ENCODE results near the gene AGXT2.
A peak's percentile ranks its signal among the peaks of the same experiment; 100 is the strongest.
"Not testable (repeated sequence)": the region's sequence is repeated elsewhere in the genome, so short reads cannot be mapped to it uniquely, and the experiment has no call there.

AGXT2 gene

DNA sequence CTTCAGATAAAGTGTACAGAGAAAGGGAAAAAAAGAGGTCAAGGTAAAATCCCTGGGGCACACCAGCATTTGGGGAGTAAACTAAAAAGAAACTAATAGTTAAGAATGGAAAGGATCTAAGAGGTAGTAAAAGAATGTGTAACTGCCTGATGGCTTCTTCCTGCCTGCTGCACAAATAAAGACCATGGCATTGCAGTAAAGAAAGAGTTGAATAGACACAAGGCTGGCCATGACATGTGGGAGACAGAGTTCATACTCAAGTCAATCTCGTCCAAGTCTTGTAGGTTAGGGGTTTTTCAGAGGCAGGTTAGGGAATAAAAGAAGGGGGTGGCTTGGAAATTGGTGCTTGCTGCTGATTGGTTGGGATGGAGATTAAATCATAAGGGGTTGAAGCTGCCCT lies 60.8 kb downstream of the AGXT2 start:
- TF ChIP-seq POLR2AphosphoS5 (IDR thresholded peaks at IDR 0.05; ENCODE audit: low read depth, low read length) (no peak), TAF1 (IDR thresholded peaks at IDR 0.05; ENCODE audit: borderline replicate concordance, low read depth, low read length) (no peak), POLR2A (IDR thresholded peaks at IDR 0.05; ENCODE audit: low read depth, low read length) (no peak)
- DNase-seq (ENCODE audit: insufficient read length) (no peak), FAIRE-seq (peak; percentile 17)

DNA sequence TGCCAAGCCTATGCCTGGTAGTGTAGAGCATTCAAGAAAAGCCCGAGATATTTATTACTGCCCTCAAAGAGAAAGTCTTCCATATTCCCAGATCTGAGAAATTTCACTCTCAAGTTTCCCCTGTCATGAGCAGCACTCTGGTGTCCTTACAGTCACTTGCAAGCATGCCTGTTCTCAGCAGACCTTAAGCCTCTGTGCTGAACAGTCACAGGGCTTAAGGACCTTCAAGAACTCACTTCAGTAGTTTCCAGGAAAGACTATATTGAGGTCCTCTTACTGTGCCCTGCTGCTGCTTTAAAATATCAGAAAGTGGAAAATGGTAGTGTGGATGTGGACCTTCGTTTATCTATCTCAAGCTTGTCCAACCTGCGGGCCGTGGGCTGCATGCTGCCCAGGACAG lies 64.9 kb downstream of the AGXT2 start:
- DNase-seq (ENCODE audit: insufficient read length) (no peak), FAIRE-seq (no peak)
- TF ChIP-seq TAF1 (IDR thresholded peaks at IDR 0.05; ENCODE audit: borderline replicate concordance, low read depth, low read length) = no peak
- TF ChIP-seq POLR2A (IDR thresholded peaks at IDR 0.05; ENCODE audit: low read depth, low read length) = no peak

GRCh38 chr5:34978681-34979080 lies 69.1 kb downstream of the AGXT2 start:
- TF ChIP-seq POLR2A (IDR thresholded peaks at IDR 0.05; ENCODE audit: low read depth, low read length) = no peak
- TF ChIP-seq TAF1 (IDR thresholded peaks at IDR 0.05; ENCODE audit: borderline replicate concordance, low read depth, low read length) = no peak
- no peak for TF ChIP-seq POLR2AphosphoS5 (IDR thresholded peaks at IDR 0.05; ENCODE audit: low read depth, low read length)
- FAIRE-seq (no peak), DNase-seq (ENCODE audit: insufficient read length) (no peak)

DNA sequence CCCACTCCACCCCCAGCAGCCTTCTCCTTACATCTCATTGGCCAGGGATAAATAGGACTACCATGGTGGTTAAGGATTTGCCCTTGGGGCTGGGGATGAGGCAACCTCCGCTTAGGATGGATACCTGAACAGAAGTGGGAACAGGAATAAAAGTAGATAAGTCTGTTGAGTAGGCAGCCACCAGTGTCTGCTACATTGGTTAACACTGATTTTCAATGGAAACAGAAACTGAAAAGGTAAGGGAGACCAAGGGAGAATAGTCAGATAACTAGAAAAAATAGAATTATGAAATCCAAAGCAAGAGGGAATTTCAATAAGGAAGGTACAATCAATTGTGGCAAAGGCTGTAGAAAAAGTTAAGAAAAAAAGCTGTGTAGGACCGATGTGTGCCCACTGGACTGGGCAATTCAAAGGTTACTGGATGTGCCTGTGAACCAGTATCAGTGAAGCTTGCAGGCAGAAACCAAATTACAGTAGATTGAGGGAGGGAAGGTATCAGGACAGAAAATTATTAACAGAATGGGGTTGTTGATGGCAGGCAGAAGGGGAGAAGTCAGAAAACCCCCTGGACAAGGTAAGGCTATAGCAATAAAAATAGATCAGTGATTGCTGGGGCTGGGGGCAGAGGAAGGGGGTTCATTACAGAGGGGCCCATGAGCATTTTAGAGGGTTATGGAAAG lies 69.7 kb downstream of the AGXT2 start:
- DNase-seq (ENCODE audit: insufficient read length) = no peak
- no peak for TF ChIP-seq POLR2AphosphoS5 (IDR thresholded peaks at IDR 0.05; ENCODE audit: low read depth, low read length)
- TF ChIP-seq TAF1 (IDR thresholded peaks at IDR 0.05; ENCODE audit: borderline replicate concordance, low read depth, low read length) = no peak
- no peak for TF ChIP-seq POLR2A (IDR thresholded peaks at IDR 0.05; ENCODE audit: low read depth, low read length)
- FAIRE-seq = no peak

DNA sequence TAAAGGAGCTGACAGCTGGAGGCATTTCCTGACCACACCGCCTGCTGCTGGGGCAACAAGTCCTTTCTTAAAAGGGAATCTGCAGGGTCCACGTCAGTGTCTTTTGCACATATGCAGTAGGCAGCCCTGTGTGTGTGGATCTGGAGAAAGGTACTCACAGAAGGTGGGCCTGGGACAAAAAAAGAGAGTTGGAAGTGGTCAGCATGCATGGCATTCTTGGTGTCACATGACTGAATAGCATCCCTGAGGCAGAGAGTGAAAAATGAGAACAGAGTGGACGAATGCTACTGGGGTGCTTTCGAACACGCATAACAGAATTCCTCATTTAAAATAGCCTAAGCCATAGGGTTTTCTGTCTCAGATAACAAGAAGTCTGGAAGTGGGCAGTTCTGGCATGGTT lies 71.4 kb downstream of the AGXT2 start:
- TF ChIP-seq TAF1 (IDR thresholded peaks at IDR 0.05; ENCODE audit: borderline replicate concordance, low read depth, low read length) = no peak
- no peak for TF ChIP-seq POLR2A (IDR thresholded peaks at IDR 0.05; ENCODE audit: low read depth, low read length)
- no peak for TF ChIP-seq POLR2AphosphoS5 (IDR thresholded peaks at IDR 0.05; ENCODE audit: low read depth, low read length)
- DNase-seq (ENCODE audit: insufficient read length) = no peak
- no peak for FAIRE-seq

GRCh38 chr5:34971655-34972054 lies 76.1 kb downstream of the AGXT2 start:
- not testable (repeated sequence) for FAIRE-seq

DNA sequence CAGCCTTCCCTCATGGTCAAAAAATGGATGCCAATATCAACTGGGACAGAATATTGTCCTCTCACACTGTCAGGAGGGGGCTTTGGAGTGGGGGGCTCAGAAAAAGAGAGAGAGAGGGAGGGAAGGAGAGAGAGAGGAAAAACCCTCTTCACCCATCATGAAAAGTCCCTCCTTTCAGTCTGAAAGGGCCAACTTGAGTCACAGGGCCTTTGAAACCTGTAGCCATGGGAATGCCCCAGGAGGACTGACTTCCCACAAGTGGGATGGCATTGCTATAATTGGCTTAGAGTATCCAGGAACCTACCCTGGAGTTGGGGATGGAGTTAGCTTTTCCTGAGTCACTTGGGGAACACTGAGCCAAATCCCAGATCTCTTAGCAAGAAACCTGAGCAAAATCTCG lies 77.2 kb downstream of the AGXT2 start:
- TF ChIP-seq POLR2AphosphoS5 (IDR thresholded peaks at IDR 0.05; ENCODE audit: low read depth, low read length) (no peak), POLR2A (IDR thresholded peaks at IDR 0.05; ENCODE audit: low read depth, low read length) (no peak)
- DNase-seq (ENCODE audit: insufficient read length) (no peak), FAIRE-seq (no peak)

More at GRCh38 chr5:34971655-34972054, 76.1 kb downstream of the AGXT2 start:
- not testable (repeated sequence) for DNase-seq (ENCODE audit: insufficient read length)

- no peak for FAIRE-seq
Observed at GRCh38 chr5:34968258-34968657, 79.5 kb downstream of the AGXT2 start.

GRCh38 chr5:34967540-34967939 lies 80.2 kb downstream of the AGXT2 start:
- DNase-seq (ENCODE audit: insufficient read length) (no peak), FAIRE-seq (no peak)
- TF ChIP-seq TAF1 (IDR thresholded peaks at IDR 0.05; ENCODE audit: borderline replicate concordance, low read depth, low read length) = no peak

More at GRCh38 chr5:34968258-34968657, 79.5 kb downstream of the AGXT2 start:
- TF ChIP-seq POLR2A (IDR thresholded peaks at IDR 0.05; ENCODE audit: low read depth, low read length) (no peak), POLR2AphosphoS5 (IDR thresholded peaks at IDR 0.05; ENCODE audit: low read depth, low read length) (no peak), TAF1 (IDR thresholded peaks at IDR 0.05; ENCODE audit: borderline replicate concordance, low read depth, low read length) (no peak)
- DNase-seq (ENCODE audit: insufficient read length) = no peak

DNA sequence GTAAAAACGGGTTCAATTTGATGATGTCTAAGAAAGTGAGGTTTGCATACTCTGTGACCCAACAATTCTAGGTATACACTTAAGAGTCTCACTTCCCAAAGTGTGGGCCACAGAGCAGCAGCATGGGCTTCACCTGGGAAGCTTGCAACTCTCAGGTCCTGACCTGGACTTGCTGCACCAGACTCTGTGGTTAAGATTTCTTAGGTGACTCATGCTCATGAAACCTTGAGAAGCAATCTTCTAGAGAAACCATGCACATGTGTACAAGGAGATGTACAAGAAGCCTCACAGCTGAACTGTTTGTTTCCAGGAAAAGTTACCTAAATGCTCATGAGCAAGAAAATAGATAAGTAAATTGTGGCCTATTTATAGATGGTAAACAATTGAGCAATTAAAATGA lies 88.4 kb downstream of the AGXT2 start:
- FAIRE-seq = peak; percentile 51
- peak; percentile 18 for DNase-seq (ENCODE audit: insufficient read length)
- TF ChIP-seq TAF1 (IDR thresholded peaks at IDR 0.05; ENCODE audit: borderline replicate concordance, low read depth, low read length) = no peak
- no peak for TF ChIP-seq POLR2A (IDR thresholded peaks at IDR 0.05; ENCODE audit: low read depth, low read length)
- no peak for TF ChIP-seq POLR2AphosphoS5 (IDR thresholded peaks at IDR 0.05; ENCODE audit: low read depth, low read length)

DNA sequence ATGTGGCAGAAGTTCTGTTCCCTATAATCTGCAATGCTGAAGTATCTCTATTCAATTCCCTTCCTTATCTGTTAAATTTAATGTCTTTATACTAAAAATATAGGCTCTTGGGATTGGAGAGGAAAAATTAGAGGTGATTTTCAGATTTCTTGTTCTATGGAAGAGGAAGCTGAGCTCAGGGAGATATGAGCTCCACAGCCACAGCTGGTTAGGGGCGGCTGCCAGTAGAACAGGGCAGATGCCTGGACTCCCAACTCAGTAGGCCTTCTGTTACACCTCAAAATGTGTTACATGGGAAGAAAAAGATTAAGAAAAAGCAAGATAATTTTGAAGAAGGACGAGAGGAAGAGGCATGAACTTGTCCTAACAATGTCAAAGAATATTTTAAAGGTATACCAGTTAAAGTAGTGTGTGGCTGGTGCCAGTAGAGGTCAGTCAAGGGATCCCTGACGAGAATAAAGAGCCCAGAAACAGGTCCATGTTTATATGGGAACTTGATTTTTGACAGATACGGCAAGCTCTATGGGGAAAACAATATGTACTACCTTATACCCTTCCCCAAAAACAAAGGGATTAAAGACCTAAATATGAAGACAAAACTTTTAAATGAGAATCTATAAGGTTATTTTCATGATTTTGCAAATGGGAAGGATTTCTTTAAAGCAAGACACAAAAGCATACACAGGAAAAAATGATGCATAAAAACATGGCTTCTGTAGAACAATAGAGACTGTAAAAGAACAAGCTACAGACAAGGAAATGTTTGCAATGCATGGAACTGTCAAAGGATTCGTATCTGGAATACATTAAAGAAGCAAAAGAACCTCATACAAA lies 89.7 kb downstream of the AGXT2 start:
- no peak for TF ChIP-seq POLR2AphosphoS5 (IDR thresholded peaks at IDR 0.05; ENCODE audit: low read depth, low read length)
- TF ChIP-seq POLR2A (IDR thresholded peaks at IDR 0.05; ENCODE audit: low read depth, low read length) = no peak
- no peak for TF ChIP-seq TAF1 (IDR thresholded peaks at IDR 0.05; ENCODE audit: borderline replicate concordance, low read depth, low read length)
- no peak for DNase-seq (ENCODE audit: insufficient read length)
- FAIRE-seq = peak; percentile 30

- FAIRE-seq (no peak), DNase-seq (ENCODE audit: insufficient read length) (no peak)
- TF ChIP-seq POLR2A (IDR thresholded peaks at IDR 0.05; ENCODE audit: low read depth, low read length) (no peak), TAF1 (IDR thresholded peaks at IDR 0.05; ENCODE audit: borderline replicate concordance, low read depth, low read length) (no peak), POLR2AphosphoS5 (IDR thresholded peaks at IDR 0.05; ENCODE audit: low read depth, low read length) (no peak)
Observed at GRCh38 chr5:34957321-34957720, 90.4 kb downstream of the AGXT2 start.

Measured in GM12892 (cell line).